Muscle layer of duodenum (tissue), 2 donors: ENCODE results near the gene MAP4K4.

Experiments
- H3K27ac ChIP-seq: one replicate; pipeline ENCODE4 v1.7.0; 2013; ENCODE audit warnings: mild to moderate bottlenecking, low read length
- H3K27me3 ChIP-seq: one replicate; pipeline ENCODE4 v1.7.0; 2013; ENCODE audit warnings: low read depth, mild to moderate bottlenecking, control low read depth, low read length
- H3K36me3 ChIP-seq, 2 donors: one replicate each; pipeline ENCODE4 v1.7.0; 2013; ENCODE audit warnings: low read length in 2 of 2, control low read depth in 1 of 2, mild to moderate bottlenecking in 1 of 2; ENCODE audit not compliant: insufficient read depth in 2 of 2, control insufficient read depth in 1 of 2
- H3K4me1 ChIP-seq, 2 donors: one replicate each; pipeline ENCODE4 v1.7.0; 2013; ENCODE audit warnings: low read length in 2 of 2, mild to moderate bottlenecking in 2 of 2, control low read depth in 1 of 2, moderate library complexity in 1 of 2; ENCODE audit not compliant: insufficient read depth in 2 of 2, control insufficient read depth in 1 of 2
- H3K4me3 ChIP-seq, 2 donors: one replicate each; pipeline ENCODE4 v1.7.0; 2013; ENCODE audit warnings: low read length in 2 of 2, low read depth in 1 of 2, mild to moderate bottlenecking in 1 of 2
- H3K9me3 ChIP-seq, 2 donors: one replicate each; pipeline ENCODE4 v1.7.0; 2013; ENCODE audit warnings: low read length in 2 of 2, control low read depth in 1 of 2, mild to moderate bottlenecking in 1 of 2; ENCODE audit not compliant: control insufficient read depth in 1 of 2
- donor health status: healthy.

MAP4K4 gene

GRCh38 chr2:101775092-101775491, 77.6 kb downstream of the MAP4K4 start:
- Histone ChIP-seq H3K4me1 (peaks cover 7 to 40% of the 10 kb centered on the region in 2 donors), H3K36me3 (no peaks in the 10 kb centered on the region), H3K27me3 (no peaks in the 10 kb centered on the region), H3K27ac (no peak overlapping the region), H3K4me3 (no peak overlapping the region), H3K9me3 (no peaks in the 10 kb centered on the region)

- H3K27me3 ChIP-seq, result no peaks in the 10 kb centered on the region
- no peaks in the 10 kb centered on the region for H3K9me3 ChIP-seq
- H3K36me3 ChIP-seq, result no peaks in the 10 kb centered on the region
- H3K27ac ChIP-seq, result no peak overlapping the region
- H3K4me1 ChIP-seq, result peaks cover 7 to 45% of the 10 kb centered on the region in 2 donors
- H3K4me3 ChIP-seq, result no peak overlapping the region
Observed at GRCh38 chr2:101775636-101776035, 78.1 kb downstream of the MAP4K4 start.

GRCh38 chr2:101776172-101777043, 78.9 kb downstream of the MAP4K4 start:
- peaks cover 7 to 47% of the 10 kb centered on the region in 2 donors for H3K4me1 ChIP-seq
- no peaks in the 10 kb centered on the region for H3K36me3 ChIP-seq
- H3K27me3 ChIP-seq, result no peaks in the 10 kb centered on the region
- no peak overlapping the region for H3K27ac ChIP-seq
- no peak overlapping the region for H3K4me3 ChIP-seq
- H3K9me3 ChIP-seq, result no peaks in the 10 kb centered on the region

DNA sequence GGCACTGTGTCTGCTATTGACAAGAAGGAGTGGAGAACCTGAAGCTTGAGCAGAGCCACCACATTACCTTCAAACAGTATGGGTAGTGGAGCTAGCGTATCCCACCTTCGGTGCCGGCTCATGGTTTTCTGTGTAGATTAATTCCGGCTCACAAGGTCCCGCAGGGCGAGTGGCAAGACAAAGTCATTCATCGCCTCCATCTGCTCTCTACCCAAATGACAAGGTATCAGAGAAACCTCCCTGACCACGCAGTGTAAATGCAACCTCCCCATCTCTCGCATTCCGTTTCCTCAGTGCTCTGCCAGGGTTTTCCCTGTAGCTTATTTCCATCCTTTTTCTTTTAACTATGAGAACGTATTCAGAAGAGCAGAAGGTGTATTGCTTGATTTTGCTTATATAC, 79.8 kb downstream of the MAP4K4 start:
- Histone ChIP-seq H3K4me1 (peaks cover 7 to 44% of the 10 kb centered on the region in 2 donors), H3K36me3 (no peaks in the 10 kb centered on the region), H3K9me3 (no peaks in the 10 kb centered on the region), H3K27ac (no peak overlapping the region), H3K4me3 (no peak overlapping the region), H3K27me3 (no peaks in the 10 kb centered on the region)

GRCh38 chr2:101778102-101778501, 80.6 kb downstream of the MAP4K4 start:
- Histone ChIP-seq H3K4me3 (no peak overlapping the region), H3K27ac (no peak overlapping the region), H3K27me3 (no peaks in the 10 kb centered on the region), H3K36me3 (no peaks in the 10 kb centered on the region), H3K4me1 (peaks cover 7 to 44% of the 10 kb centered on the region in 2 donors), H3K9me3 (no peaks in the 10 kb centered on the region)

DNA sequence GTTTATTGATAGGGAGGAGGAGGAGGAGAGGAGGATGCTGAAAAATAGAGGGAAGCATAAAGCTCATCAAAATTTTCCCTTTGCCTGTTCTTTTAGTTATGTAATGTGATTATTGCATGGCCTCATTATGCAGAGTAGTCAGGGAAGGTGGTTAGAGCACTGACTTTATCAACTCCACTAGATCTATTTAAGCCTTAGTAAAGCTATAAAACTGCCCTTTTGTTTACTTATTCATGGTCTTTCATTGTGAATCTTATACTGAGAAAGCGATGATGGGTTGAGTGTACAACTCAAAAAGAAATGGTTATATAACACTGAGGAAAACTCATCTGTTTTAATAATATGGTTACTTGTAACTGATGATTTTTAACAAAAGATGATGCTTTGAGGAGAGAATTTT, 81.7 kb downstream of the MAP4K4 start:
- Histone ChIP-seq H3K27ac (no peak overlapping the region), H3K27me3 (no peaks in the 10 kb centered on the region), H3K9me3 (no peaks in the 10 kb centered on the region), H3K4me3 (no peak overlapping the region), H3K4me1 (peaks cover 7 to 44% of the 10 kb centered on the region in 2 donors), H3K36me3 (no peaks in the 10 kb centered on the region)

GRCh38 chr2:101779656-101780055, 82.1 kb downstream of the MAP4K4 start:
- Histone ChIP-seq H3K9me3 (no peaks in the 10 kb centered on the region), H3K36me3 (no peaks in the 10 kb centered on the region), H3K27ac (no peak overlapping the region), H3K27me3 (no peaks in the 10 kb centered on the region), H3K4me1 (peaks cover 7 to 40% of the 10 kb centered on the region in 2 donors), H3K4me3 (no peak overlapping the region)

- H3K27me3 ChIP-seq, result no peaks in the 10 kb centered on the region
- H3K4me3 ChIP-seq, result no peak overlapping the region
- no peaks in the 10 kb centered on the region for H3K36me3 ChIP-seq
- H3K4me1 ChIP-seq, result peaks cover 0 to 29% of the 10 kb centered on the region in 2 donors
- no peak overlapping the region for H3K27ac ChIP-seq
- no peaks in the 10 kb centered on the region for H3K9me3 ChIP-seq
Observed at GRCh38 chr2:101781326-101781725, 83.8 kb downstream of the MAP4K4 start.

GRCh38 chr2:101781791-101782426, 84.4 kb downstream of the MAP4K4 start:
- H3K4me1 ChIP-seq, result peaks cover 0 to 33% of the 10 kb centered on the region in 2 donors
- no peaks in the 10 kb centered on the region for H3K36me3 ChIP-seq
- H3K27me3 ChIP-seq, result no peaks in the 10 kb centered on the region
- no peaks in the 10 kb centered on the region for H3K9me3 ChIP-seq
- no peak overlapping the region for H3K27ac ChIP-seq
- H3K4me3 ChIP-seq, result no peak overlapping the region

DNA sequence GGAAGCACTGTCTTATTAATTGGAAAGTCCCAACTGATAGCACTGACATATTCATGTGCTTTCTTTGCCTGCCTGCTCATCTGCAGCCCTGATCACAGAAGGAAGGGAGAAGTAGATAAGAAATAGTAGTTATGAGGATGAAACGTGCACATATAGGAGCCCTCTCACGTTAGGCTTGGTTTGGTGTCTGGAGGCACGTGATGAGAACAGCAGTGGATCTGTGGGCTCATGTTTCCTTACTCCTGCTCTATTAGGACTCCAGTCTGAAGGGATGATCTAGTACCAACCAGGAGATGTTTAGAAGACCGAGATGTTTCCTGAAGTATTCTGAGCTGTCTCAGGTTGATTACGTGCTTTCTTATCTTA, 84.9 kb downstream of the MAP4K4 start:
- H3K4me1 ChIP-seq, result peaks cover 0 to 38% of the 10 kb centered on the region in 2 donors
- no peaks in the 10 kb centered on the region for H3K27me3 ChIP-seq
- H3K9me3 ChIP-seq, result no peaks in the 10 kb centered on the region
- H3K27ac ChIP-seq, result no peak overlapping the region
- H3K4me3 ChIP-seq, result no peak overlapping the region
- H3K36me3 ChIP-seq, result no peaks in the 10 kb centered on the region

DNA sequence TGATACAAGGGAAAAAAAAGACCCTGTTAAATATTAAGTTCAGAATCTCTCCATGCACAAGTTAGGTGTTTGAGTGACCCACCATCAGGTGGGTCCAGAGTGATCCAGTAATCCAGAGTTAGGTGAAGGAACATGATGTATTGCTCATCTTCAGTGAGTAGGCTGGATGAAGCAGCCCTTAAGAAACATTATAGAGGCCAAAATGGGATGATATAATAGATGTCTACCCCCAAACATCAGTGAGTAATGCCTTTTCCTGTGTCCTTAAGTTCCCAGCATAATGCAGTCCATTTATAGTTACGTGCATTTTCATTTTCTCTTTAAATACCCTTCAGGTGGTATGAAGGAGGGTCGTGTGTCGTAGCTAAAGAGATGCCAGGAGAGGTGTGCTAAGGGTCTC, 89.6 kb downstream of the MAP4K4 start:
- Histone ChIP-seq H3K9me3 (no peaks in the 10 kb centered on the region), H3K27me3 (no peaks in the 10 kb centered on the region), H3K4me3 (no peak overlapping the region), H3K36me3 (no peaks in the 10 kb centered on the region), H3K27ac (no peak overlapping the region), H3K4me1 (peaks cover 0 to 16% of the 10 kb centered on the region in 2 donors)
